NCI-H748 (cell line): ENCODE results near the gene GFOD2.

Source experiments
- DNase-seq: peaks from one replicate; lab custom pipeline; 2025; ENCODE audit not compliant: unreplicated experiment; lab: John Stamatoyannopoulos, UW

GFOD2 gene

DNA sequence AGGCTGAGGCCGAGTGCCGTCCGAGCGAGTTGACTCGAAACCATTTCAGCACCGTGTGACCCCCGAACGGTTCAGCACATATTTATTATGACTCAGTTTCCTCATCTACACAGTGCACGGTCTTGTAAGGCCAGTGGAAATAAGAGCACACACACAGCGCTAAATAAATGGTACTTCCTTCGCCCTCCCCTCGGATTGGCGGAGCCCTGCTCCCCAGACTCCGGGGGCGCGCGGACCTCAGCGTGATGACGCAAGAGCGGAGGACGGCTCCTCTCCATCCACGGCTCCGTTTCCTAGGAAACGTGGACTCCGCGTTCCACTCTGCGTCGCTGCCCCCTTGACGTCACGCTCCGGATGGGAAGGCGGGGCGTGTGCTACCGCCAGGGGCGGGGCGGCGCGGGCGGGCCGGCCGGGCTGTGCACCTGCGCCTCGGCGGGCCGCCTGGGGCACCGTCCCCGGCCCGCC, 58.5 kb downstream of the GFOD2 start, which contains the start of gene PARD6A:
Gene PARD6A, plus strand, starts transcription at position 397 of the 465 bp plus-strand sequence. CDS start 79 bp downstream, outside the sequence.
- peak; percentile 98 for DNase-seq

GRCh38 chr16:67659675-67660563, 59.2 kb downstream of the GFOD2 start, which contains the start of gene ACD:
Gene ACD (minus strand): TSS chr16:67660260. CDS start chr16:67660220, 40 bp downstream.
- peak; percentile 85 for DNase-seq

GRCh38 chr16:67658849-67659674, 60.1 kb downstream of the GFOD2 start:
- DNase-seq, result no peak

- DNase-seq, result no peak
These were observed 61.2 kb downstream of the GFOD2 start for GRCh38 chr16:67657751-67658518.

- DNase-seq, result no peak
These were observed 62.0 kb downstream of the GFOD2 start for GRCh38 chr16:67657017-67657608.

- no peak for DNase-seq
These were observed 62.6 kb downstream of the GFOD2 start for GRCh38 chr16:67656344-67657016.

- no peak for DNase-seq
These were observed 63.8 kb downstream of the GFOD2 start for GRCh38 chr16:67655363-67655762.

- DNase-seq, result no peak
These were observed 64.7 kb downstream of the GFOD2 start for GRCh38 chr16:67654403-67654911.

- DNase-seq, result no peak
These were observed 65.2 kb downstream of the GFOD2 start for GRCh38 chr16:67653789-67654402.

DNA sequence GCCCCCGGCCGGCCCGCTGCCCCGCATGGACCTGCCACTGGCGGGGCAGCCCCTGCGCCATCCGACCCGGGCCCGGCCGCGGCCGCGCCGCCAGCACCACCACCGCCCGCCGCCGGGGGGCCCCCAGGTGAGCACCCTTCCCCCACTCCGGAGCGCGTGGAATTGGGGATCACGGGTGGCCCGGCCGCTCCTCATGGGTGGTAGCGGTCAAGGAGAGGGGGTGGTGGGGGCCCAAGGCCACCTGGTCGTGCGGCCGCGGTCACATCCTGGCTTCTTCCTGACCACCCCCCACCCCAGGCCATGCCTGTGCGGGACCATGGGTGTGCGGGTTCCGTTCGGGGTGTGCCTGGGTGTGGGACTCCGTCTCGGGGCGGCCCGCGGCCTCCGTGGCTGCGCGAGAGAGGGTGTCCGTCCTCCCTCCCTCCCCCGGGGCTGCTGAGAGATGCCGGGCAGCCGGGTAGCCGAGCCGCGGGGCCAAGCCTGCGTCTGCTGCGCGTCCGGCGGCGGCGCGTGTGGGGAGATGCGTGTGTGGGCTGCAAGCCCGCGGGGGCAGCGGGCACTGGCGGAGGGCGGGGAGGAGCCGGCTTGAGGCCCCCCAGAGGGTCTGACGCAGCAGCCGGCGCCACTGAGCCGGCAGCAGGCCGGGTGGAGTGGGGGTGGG, 65.9 kb downstream of the GFOD2 start:
- peak; percentile 56 for DNase-seq

DNA sequence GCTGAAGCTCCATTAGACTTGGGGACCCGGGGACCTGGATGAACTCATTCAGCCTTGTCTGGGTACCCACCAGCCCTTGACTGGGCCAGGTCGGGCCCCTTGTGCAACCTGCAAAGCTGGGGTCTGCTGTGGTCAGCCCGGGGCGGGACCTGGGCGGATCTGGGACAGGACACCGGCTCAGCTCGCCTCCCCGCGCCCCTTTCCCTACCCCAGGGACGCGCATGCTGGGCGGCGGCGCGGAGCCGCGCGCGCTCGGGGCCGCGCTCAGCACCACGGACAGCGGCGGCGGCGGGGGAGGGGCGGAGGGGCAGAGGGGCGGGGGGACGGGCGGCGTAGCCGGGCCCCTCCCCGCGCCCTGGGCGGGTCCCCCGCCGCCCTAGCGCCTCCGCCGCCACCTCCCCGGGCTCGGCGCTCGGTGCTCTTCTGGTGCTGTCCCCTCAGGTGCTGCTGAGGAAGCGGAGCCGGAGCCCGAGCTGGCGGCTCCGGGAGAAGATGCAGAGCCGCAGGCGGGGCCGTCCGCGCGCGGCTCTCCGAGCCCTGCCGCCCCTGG, 66.5 kb downstream of the GFOD2 start:
- peak; percentile 55 for DNase-seq

GRCh38 chr16:67651847-67652246, 67.3 kb downstream of the GFOD2 start:
- DNase-seq, result no peak

DNA sequence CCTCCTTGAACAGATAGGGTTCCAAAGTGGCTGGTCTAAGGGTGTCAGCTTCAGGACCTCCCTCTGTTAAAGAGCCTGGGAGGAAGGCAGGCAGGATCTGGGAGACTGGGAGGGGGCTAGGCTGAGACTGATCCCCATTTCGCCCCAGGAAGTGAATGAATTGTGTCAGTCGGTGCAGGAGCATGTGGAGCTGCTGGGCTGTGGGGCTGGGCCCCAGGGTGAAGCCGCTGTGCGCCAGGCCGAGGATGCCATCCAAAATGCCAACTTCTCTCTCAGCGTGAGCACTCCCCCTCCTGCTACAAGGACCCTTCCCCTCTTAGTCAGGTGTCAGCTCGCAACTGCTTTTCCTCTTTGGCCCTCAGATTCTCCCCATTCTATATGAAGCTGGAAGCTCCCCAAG, 68.1 kb downstream of the GFOD2 start:
- no peak for DNase-seq

DNA sequence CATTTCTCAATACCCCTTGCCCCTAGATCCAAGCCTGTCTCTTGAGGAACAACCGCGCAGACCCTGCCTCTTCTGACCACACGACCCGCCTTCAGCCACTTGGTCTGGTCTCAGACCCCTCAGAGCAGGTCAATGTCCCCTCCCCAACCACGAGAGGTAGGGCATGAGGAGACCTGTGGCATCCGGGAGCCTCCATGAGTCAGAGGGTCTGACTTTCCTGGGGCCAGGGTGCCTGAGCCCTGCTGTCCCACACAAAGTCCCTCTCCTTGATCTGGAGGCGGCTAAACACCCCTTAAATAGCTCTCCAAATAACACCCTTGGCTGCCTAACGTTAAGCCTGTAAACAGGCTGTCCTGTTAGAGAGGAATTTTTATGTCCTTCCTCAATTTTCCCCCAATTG, 69.1 kb downstream of the GFOD2 start:
- DNase-seq, result no peak

GRCh38 chr16:67649494-67649931, 69.6 kb downstream of the GFOD2 start:
- DNase-seq, result no peak

DNA sequence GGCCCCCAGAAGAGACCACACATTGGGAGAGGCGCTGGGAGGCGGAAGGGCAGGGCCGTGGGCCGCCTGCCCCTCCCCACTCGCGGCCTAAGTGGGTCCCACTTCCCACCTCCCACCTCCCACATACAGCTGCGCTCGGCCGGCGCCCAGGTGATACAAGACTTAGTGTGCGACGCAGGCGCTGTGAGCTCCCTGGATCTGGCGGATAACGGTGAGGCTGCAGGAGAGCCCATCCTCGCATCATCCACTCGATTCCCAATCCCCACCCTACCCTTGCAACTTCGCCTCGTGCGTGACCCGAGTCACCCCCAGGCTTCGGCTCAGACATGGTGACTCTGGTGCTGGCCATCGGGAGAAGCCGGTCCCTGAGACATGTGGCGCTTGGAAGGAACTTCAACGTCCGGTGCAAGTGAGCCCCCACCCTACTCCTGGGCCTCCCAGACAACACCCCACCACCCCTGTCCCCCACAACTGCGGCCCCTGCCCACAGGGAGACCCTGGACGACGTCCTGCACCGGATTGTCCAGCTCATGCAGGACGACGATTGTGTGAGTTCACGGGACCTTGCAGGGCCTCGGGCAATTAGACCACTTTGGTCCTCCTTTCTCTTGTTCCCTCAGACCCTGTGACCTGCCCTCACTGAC, 70.2 kb downstream of the GFOD2 start:
- no peak for DNase-seq

- no peak for DNase-seq
These were observed 70.9 kb downstream of the GFOD2 start for GRCh38 chr16:67648088-67648763.
